ENCODE data around the gene KCNT2.

DNA sequence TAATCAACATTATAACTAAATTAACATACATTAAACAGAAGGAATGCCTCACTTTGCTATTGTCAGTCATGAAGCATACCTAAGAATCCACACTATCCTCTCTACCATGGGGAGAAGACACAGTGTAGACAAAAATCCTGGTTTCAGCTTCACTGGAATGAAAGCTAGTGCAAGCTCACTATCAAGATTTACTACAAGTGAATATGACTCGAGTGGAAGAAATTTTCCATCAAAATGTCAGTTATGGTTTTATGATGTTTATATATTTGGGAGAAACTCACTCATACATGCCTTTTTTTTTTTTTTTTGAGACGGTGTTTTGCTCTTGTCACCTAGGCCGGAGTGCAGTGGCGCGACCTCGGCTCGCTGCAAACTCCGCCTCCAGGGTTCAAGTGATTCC lies 424.3 kb downstream of the KCNT2 start:
- TF ChIP-seq EZH2 (optimal IDR thresholded peaks at IDR 0.05; ENCODE audit: low read depth, low read length), result no peak
- TF ChIP-seq, protein P1, sequence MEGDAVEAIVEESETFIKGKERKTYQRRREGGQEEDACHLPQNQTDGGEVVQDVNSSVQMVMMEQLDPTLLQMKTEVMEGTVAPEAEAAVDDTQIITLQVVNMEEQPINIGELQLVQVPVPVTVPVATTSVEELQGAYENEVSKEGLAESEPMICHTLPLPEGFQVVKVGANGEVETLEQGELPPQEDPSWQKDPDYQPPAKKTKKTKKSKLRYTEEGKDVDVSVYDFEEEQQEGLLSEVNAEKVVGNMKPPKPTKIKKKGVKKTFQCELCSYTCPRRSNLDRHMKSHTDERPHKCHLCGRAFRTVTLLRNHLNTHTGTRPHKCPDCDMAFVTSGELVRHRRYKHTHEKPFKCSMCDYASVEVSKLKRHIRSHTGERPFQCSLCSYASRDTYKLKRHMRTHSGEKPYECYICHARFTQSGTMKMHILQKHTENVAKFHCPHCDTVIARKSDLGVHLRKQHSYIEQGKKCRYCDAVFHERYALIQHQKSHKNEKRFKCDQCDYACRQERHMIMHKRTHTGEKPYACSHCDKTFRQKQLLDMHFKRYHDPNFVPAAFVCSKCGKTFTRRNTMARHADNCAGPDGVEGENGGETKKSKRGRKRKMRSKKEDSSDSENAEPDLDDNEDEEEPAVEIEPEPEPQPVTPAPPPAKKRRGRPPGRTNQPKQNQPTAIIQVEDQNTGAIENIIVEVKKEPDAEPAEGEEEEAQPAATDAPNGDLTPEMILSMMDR (IDR thresholded peaks at IDR 0.05; ENCODE audit: low read length), result no peak
- TF ChIP-seq EZH2phosphoT487 (IDR thresholded peaks at IDR 0.05; ENCODE audit: low read length), result no peak
